NCI-H748 (cell line): Measurements from ENCODE around the gene GRM8.
A peak's percentile ranks its signal among the peaks of the same experiment; 100 is the strongest.

Source experiments
- DNase-seq: peaks from one replicate; lab custom pipeline; 2025; ENCODE audit not compliant: unreplicated experiment; lab: John Stamatoyannopoulos, UW

The GRM8 gene

DNA sequence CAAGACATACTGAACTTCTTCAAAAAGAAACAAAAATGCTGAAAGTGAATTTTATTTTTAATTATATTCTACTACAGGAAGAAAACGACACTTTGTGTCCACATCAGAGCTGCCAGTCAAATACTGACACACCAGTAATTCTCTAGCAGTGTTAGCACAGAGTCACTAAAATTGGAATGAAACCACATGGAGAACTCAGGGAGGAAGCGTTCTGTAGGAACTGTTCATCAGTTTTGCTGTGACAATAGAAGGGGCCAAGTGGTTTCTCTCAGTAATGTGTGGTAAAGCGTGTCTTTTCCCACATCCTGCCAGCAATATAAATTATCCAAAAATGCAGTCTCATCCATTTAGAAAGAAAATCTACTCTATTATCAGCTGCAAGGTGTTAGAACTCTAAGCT, 683.3 kb downstream of the GRM8 start:
- peak; percentile 31 for DNase-seq

GRCh38 chr7:126557271-126557670, 695.5 kb downstream of the GRM8 start:
- DNase-seq = no peak

- DNase-seq = no peak
These were observed 711.3 kb downstream of the GRM8 start for GRCh38 chr7:126541406-126541805.

DNA sequence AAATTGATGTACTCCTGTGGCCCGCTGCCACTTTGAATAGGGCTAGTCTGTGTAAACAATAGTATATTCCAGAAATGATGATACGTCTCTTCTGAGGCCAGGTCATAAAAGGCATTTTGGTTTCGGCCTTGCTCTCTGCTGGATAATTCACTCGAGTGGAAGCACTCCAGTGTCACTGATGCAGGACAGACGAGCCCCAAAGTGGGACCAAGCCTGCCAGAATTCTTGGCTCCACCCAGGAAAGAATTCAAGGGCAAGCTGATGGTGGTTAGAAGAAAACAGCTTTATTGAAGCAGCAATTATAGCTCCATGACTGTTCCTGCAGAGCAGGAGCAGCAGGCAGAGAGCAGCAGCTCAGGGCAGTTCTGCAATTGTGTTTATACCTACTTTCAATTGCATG, 717.6 kb downstream of the GRM8 start:
- peak; percentile 61 for DNase-seq

GRCh38 chr7:126533715-126534114, 719.0 kb downstream of the GRM8 start:
- peak; percentile 25 for DNase-seq

GRCh38 chr7:126529833-126530232, 722.9 kb downstream of the GRM8 start:
- no peak for DNase-seq

- no peak for DNase-seq
These were observed 723.5 kb downstream of the GRM8 start for GRCh38 chr7:126529254-126529653.

DNA sequence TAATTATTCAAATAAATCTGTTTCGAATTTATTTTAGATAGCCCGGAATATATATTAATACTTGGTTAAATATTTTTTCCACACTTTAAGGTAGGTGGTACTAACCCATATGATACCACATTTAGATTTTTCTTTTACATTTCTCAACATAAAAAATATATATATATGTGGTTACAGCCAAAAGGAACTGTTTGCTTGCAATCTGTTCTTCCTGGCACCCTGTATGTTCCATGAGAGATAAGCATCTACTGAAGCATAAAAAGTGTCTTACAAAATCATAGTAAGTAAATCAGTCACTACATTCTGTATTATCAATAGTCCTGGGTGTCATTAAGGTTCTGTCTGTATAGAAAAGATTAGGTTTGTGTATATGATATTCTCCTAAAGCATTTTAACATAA, 726.8 kb downstream of the GRM8 start:
- no peak for DNase-seq

DNA sequence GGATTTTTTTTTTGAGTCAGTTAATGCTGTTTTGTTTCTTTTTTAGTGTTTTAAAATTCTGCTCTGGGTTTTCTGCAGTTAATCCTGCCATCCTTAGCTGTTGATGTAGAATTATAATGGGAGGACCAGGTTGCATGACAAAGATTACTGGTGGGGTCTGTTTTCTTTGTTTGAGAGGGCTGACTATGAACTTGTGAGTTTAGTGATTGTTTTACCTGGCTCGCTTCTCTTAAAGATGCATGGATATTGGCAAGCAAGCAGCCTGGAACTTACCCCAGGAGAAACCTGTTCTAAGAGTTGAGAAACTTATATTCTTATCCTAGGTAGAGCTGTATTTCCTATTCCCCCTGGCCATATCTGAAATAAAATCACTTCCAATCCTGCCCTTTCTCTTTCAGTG, 727.8 kb downstream of the GRM8 start:
- no peak for DNase-seq

- DNase-seq = no peak
These were observed 741.7 kb downstream of the GRM8 start for GRCh38 chr7:126511046-126511445.

DNA sequence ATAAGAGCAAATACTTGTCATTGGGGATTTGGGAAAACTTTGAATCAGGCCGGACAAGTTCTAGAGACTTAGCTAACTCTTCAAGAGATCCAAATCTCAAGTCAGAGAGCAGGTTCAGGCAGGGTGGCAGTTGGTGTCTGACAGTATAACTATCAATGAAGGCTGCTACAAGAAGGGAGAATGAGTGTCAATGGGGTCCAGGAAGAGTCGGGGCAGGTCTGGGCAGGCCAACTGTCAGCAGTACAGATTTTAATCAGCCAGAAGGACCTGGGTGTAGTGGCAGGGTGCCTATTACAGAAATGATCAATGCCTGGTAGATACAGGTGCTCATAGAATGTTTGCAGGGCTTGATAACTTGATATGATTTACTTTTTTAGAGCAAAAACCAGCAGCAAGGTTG, 751.1 kb downstream of the GRM8 start:
- DNase-seq = peak; percentile 38

- DNase-seq = no peak
These were observed 753.3 kb downstream of the GRM8 start for GRCh38 chr7:126499481-126499880.

- DNase-seq = no peak
These were observed 757.0 kb downstream of the GRM8 start for GRCh38 chr7:126495733-126496132.

DNA sequence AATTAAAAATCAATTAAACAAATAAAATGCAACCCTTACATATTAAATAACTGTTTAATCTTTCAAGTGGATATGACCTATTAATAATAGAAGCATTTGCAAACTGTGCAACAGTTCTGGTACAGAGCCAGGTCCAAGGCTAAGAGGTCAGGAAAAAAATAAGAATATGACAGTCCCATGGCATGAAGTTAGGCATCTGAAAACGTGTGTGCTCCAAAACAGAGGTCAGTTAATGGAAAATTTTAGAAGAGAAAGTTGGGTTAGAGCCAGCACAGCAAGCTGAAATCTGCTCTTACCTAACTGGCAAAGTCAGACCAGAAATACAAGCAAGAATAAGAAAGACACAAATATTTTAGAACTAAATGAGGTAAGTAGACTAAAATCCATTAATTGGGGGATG, 757.7 kb downstream of the GRM8 start:
- DNase-seq = no peak

- no peak for DNase-seq
These were observed 758.9 kb downstream of the GRM8 start for GRCh38 chr7:126493801-126494200.

- DNase-seq = no peak
These were observed 762.9 kb downstream of the GRM8 start for GRCh38 chr7:126489874-126490273.

GRCh38 chr7:126487728-126488442, 764.9 kb downstream of the GRM8 start:
- DNase-seq = no peak

GRCh38 chr7:126486806-126487205, 765.9 kb downstream of the GRM8 start:
- no peak for DNase-seq

- peak; percentile 76 for DNase-seq
These were observed 767.0 kb downstream of the GRM8 start for GRCh38 chr7:126485791-126486190.

- DNase-seq = peak; percentile 99
These were observed 768.8 kb downstream of the GRM8 start for GRCh38 chr7:126483972-126484371.

DNA sequence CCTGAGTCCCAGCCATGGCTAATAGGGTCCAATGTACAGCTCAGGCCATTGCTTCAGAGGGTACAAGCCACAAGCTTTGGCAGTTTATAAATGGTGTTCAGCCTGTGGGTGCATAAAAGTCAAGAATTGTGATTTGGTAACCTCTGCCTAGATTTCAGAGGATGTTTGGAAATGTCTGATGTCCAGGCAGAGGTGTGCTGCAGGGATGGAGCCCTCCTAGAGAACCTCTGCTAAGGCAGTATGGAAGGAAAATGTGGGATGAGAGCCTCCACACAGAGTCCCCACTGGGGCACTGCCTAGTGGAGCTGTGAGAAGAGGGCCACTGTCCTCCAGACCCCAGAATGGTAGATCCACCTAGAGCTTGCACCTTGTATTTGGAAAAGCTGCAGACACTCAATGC, 779.9 kb downstream of the GRM8 start:
- no peak for DNase-seq

GRCh38 chr7:126462405-126462804, 790.3 kb downstream of the GRM8 start:
- DNase-seq = no peak

GRCh38 chr7:126460664-126461063, 792.1 kb downstream of the GRM8 start:
- DNase-seq = no peak
